Thyroid gland (tissue), 4 donors: ENCODE results near the gene EXOSC9.

ENCODE experiments used
- POLR2A ChIP-seq, 2 donors: fragments of 450-650 bp; IDR thresholded peaks; one replicate each; pipeline ENCODE4 v1.6.1; 2017; ENCODE audit warnings: antibody characterized with exemption in 2 of 2, mild to moderate bottlenecking in 2 of 2, moderate library complexity in 1 of 2
- TF ChIP-seq, protein P1 (sequence below), 6 experiments: fragments of 200-600 bp in 3 of 6; fragments of 450-650 bp in 3 of 6; sonication (generic) in 3 of 6; IDR thresholded peaks; one replicate each; pipeline ENCODE4 v1.5.1; 2016 to 2019; ENCODE audit warnings: antibody characterized with exemption in 6 of 6, mild to moderate bottlenecking in 2 of 6, inconsistent platforms in 1 of 6, moderate library complexity in 1 of 6

DNA sequence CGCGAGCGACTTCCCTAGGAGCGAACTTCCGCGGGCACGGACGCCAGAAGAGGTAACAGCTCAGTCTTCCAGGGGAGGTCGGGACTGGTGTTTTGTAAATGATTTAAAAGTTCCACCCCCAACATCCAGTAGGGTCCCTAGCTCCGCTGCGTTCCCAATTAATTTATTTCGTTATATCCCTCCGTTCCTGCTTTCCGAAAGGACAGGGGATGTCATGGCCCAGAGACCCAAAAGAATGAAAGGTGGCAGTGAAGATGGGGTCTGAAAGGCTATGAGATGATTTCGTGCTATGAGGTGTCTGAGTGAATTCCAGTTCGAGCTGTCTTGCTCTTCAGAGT, 35.8 kb upstream of the EXOSC9 start:
- no peak for TF ChIP-seq POLR2A (IDR thresholded peaks at IDR 0.05)
- TF ChIP-seq, protein P1, sequence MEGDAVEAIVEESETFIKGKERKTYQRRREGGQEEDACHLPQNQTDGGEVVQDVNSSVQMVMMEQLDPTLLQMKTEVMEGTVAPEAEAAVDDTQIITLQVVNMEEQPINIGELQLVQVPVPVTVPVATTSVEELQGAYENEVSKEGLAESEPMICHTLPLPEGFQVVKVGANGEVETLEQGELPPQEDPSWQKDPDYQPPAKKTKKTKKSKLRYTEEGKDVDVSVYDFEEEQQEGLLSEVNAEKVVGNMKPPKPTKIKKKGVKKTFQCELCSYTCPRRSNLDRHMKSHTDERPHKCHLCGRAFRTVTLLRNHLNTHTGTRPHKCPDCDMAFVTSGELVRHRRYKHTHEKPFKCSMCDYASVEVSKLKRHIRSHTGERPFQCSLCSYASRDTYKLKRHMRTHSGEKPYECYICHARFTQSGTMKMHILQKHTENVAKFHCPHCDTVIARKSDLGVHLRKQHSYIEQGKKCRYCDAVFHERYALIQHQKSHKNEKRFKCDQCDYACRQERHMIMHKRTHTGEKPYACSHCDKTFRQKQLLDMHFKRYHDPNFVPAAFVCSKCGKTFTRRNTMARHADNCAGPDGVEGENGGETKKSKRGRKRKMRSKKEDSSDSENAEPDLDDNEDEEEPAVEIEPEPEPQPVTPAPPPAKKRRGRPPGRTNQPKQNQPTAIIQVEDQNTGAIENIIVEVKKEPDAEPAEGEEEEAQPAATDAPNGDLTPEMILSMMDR (IDR thresholded peaks at IDR 0.05) = no peak
